GM12873 (cell line): ENCODE data around the gene CLOCK.

Experiments used
- TF ChIP-seq, protein P1 (sequence below): IDR thresholded peaks from 2 replicates; pipeline ENCODE4 v1.5.1; 2012; ENCODE audit warnings: low read depth, mild to moderate bottlenecking, moderate library complexity, low read length, control low read depth; ENCODE audit not compliant: insufficient read depth; ENCODE audit errors: missing control alignments

CLOCK gene

DNA sequence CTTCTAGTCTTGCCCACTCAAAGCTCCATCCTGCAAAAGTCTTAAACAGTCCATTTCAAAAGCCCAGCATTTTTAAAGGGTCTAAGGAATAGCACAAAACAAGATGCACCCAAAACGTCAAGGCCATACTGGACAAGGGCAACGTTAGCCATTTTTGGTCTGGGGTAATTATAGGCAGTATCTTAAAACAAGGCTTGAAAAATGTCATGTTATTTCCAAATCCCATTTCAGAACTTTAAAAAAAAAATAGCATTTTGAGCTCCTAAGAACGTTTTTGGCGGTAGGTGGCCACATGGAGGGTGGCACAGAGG, 151.5 kb downstream of the CLOCK start:
- TF ChIP-seq, protein P1, sequence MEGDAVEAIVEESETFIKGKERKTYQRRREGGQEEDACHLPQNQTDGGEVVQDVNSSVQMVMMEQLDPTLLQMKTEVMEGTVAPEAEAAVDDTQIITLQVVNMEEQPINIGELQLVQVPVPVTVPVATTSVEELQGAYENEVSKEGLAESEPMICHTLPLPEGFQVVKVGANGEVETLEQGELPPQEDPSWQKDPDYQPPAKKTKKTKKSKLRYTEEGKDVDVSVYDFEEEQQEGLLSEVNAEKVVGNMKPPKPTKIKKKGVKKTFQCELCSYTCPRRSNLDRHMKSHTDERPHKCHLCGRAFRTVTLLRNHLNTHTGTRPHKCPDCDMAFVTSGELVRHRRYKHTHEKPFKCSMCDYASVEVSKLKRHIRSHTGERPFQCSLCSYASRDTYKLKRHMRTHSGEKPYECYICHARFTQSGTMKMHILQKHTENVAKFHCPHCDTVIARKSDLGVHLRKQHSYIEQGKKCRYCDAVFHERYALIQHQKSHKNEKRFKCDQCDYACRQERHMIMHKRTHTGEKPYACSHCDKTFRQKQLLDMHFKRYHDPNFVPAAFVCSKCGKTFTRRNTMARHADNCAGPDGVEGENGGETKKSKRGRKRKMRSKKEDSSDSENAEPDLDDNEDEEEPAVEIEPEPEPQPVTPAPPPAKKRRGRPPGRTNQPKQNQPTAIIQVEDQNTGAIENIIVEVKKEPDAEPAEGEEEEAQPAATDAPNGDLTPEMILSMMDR = peak; percentile 18

DNA sequence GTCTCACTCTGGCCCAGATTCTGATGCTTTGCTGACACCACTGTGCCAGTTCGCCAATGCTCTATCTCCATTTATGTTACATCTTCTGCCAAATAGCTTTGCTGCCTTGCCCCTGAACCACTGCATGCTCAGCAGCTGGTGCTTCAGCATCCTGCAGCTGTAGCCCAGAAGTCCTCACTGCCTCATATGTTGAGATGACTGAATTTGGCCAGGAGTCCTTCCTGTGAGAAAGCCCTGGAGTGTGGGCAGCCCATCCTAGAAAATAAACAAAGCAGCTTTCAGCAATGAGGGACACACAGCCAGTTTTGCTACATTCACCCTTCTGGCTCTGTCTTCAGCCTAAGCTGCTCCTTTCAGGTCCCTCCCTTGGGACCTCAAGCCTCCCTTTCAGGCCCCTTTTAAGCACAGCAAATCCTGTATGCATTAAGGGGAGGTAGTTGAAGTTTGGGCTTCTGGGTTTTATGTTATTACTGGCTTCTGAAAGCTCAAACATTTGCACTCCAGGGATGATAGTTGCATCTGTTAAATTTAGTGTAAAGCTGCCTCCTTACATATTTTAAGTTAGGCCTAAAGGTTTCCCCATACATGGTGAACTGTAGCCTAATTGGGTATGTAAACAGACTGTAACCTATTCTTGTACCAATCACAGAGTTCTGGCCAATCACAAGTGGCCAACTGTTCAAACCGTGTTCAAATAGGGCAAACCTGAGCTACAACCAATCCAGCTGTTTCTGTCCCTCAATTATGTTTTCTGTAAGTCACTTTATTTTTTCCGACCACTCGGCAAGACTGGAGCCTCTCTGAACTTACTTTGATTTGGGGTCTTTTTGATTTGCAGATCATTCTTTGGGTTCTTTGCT, 153.0 kb downstream of the CLOCK start:
- TF ChIP-seq, protein P1 = no peak

DNA sequence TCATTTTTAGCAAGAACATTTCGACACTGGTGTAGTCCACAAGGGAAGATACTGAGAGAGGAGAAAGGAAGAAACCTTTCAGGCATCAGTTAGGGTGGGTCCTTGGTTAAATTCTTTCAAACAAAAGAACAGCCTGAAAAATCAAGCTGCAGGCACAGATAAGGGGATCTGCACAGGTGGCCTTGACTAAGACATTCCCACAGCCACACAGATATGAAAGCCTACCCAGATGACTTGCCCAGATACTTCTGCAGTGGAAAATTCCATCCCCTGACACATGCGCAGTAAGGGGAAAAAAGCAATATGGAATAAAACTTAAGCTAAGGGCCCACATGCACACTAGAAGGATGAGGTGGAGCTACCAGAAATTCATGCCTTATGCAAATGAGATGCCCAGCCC, 159.9 kb downstream of the CLOCK start:
- TF ChIP-seq, protein P1 = no peak

DNA sequence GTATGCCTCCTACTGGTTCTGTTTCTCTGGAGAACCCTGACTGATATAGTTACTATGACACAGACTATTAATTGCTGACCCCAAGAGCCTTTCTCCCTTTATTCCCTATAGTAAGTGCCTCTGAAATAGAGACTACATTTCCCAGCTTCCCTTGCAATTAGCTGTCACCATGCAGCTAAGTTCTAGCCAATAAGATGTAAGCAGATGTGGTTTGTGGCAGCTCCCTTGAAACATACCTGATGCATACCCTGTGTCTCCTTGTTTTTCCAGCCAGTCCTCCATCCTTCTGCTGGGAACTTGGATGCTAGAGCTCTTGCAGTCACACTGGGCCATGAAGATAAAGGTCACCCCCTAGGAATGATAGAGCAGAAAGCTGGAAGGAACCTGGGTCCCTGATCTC, 160.6 kb downstream of the CLOCK start:
- TF ChIP-seq, protein P1 = no peak

DNA sequence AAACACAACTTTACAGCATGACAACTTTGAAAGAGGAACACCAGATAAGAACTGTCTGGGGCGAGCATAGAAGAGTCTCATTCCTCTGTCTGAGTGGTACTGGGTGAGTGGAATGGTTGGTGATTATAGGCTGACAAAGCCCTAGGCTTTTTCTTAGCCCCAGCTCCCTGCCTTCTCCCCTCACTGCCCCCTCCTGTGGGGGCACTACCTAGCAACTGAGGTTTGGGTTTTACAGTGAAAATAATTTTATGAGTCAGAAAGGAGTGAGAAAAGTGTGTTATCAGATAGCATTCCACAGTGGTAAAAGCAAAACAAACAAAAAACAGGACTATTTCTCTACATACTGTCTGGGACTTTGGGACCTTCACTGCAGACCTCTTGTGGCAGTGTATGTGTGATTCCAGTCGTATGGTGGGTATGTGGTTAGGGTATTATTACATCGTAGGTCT, 161.5 kb downstream of the CLOCK start:
- TF ChIP-seq, protein P1 = no peak

DNA sequence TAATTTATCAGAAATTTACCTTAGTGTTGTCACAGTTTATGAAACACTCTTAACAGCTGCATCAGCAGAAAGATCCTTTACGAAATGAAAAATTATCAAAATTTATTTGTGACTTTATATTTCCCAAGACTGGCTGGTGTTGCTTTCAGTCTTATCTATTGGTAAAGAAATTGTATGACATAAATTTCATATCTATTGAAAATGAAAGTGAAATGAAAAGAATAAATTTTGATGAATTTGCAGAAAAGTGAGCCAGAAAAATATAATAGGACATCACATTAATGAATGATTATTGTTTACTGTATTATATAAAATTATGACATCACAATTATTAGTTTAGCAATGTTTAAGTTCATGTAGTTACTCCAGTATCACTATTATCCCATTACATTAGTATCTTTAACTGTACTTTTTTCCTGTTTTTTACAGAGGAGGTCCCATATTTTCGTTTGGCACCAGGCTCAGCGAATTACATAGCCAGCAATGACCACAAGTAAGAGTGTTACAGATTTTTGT, 164.2 kb downstream of the CLOCK start:
- TF ChIP-seq, protein P1 = no peak

DNA sequence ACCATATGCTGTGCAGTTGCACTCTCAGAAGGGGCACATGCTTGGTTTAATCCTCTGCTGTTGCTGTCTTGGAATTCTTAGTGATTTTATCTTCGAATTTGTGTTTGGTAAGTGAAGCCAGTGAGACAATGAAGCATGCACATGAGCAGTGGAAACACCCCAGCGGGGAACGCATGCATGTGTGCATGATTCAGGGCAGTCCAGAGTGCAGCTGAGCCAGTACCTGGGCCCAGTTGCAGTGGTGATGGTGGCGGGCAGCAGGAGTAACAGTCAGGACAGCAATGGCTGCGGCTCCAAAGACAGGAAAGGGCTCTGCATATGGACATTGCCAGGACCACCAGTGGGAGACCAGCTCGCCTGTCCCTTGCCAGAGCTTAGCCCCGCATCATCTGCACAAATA, 165.2 kb downstream of the CLOCK start:
- TF ChIP-seq, protein P1 = no peak
